ENCODE results near the gene KLRC3. TPM values are rescaled to one million over a fixed set of nuclear protein-coding genes. Genes with fewer than 3 reads are reported as not detected.
"Not testable (repeated sequence)": the region's sequence is repeated elsewhere in the genome, so short reads cannot be mapped to it uniquely, and the experiment has no call there.

The KLRC3 gene
- total RNA-seq, 2 donors from 2014 or later: not detected

DNA sequence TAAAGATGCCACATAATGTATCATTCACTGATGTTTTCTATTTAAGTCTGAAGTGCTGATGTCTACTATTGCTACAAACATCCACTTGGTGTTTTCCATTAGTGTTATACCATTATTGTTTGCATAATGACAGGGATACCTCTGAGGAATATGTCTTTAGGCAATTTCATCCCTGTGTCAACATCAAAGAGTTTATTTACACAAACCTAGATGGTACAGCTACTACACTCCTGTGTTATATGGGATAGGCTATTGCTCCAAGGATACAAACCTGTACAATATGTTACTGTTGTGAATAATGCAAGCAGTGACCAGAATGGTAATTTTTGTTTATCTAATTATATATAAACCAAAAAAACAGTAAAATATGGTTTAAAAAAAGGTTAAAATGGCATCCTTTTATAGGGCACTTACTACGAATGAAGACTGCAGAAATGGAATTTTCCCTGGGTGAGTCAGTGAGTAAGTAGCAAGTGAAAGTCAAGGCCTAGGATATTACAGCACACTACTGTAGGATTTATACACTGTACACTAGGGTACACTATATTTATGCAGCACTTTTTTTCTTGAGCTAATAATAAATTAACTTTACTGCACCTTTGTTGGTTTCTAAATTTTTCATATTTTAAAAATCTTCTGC lies 4.0 kb upstream of the KLRC3 start:
- intact Hi-C loops (cut with DNase I): not testable (repeated sequence)

DNA sequence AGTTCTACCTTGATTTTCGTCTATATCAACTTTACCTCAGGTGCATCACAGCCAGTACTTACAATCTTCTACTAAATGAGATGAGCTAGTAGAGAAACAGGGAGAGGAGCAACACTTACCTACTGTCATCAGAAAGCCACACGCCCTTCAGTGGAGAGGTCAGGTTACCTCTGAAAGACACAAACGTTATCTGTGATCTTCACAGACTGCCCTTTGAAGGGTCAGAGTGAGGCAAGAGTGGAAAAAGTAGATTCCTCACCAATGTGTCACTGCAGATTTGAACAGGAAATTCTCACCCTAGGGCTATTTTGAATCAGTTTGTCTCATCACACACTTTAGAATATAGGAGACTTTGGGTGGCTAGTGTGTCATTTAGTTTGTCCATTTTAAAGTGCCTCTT lies 1.8 kb upstream of the KLRC3 start:
- H3K4me3 ChIP-seq; intact Hi-C loops (cut with DNase I); H3K36me3 ChIP-seq; H3K27me3 ChIP-seq; DNase-seq; H3K27ac ChIP-seq; H3K4me1 ChIP-seq; H3K9me3 ChIP-seq; H3K9ac ChIP-seq (ENCODE audit: low read depth in 2 of 2, low read length in 2 of 2): not testable (repeated sequence)

More for the DNA sequence above, 4.0 kb upstream of the KLRC3 start:
- not testable (repeated sequence) for H3K9me3 ChIP-seq; H3K27ac ChIP-seq; H3K4me3 ChIP-seq; DNase-seq; H3K4me1 ChIP-seq; H3K36me3 ChIP-seq; H3K27me3 ChIP-seq; H3K9ac ChIP-seq (ENCODE audit: low read depth in 2 of 2, low read length in 2 of 2)

DNA sequence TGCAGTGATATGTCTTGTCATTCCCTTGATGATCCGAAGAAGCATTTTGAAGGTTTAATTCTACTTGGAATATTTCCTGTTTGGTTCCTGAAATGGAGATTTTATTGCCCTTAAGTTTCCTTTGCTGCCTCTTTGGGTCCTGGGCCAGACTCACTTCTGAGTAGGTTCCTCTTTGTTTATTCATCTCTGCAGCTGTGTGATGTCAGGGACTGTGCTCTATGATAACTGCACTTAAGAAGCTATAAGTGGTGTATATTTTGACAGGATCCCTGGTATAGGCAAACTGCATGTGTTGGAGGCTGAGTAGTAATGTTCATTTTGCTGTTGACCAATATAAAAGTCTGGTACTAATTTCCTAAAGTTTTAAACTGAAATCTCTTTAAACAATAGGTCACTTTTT lies 11.0 kb downstream of the KLRC3 start, which contains the start of gene KLRC4:
TSS of gene KLRC4 (minus strand) at position 366 of the 400 bp plus-strand sequence. CDS start at position 184, 182 bp downstream.
- H3K27me3 ChIP-seq: no peaks in the 10 kb centered on the region
- TF ChIP-seq CTCF (IDR thresholded peaks at IDR 0.05): no peak
- no peak within 1 kb of the TSS for H3K9ac ChIP-seq (ENCODE audit: low read depth in 2 of 2, low read length in 2 of 2)
- H3K4me3 ChIP-seq: no peak within 1 kb of the TSS
- no peaks in the 10 kb centered on the region for H3K4me1 ChIP-seq
- no peak within 1 kb of the TSS for H3K27ac ChIP-seq
- intact Hi-C loops (cut with DNase I): no loop called here
- H3K36me3 ChIP-seq: no peaks in the 10 kb centered on the region
- no peaks in the 10 kb centered on the region for H3K9me3 ChIP-seq
- no peak for DNase-seq

- Histone ChIP-seq H3K27ac (no peak overlapping the region), H3K9ac (ENCODE audit: low read depth in 2 of 2, low read length in 2 of 2) (no peak overlapping the region), H3K36me3 (no peaks in the 10 kb centered on the region), H3K9me3 (no peaks in the 10 kb centered on the region), H3K4me3 (no peak overlapping the region), H3K27me3 (no peaks in the 10 kb centered on the region), H3K4me1 (no peaks in the 10 kb centered on the region)
- intact Hi-C loops (cut with DNase I): no loop called here
- TF ChIP-seq CTCF (IDR thresholded peaks at IDR 0.05): no peak
- DNase-seq: no peak
These were observed 11.6 kb downstream of the KLRC3 start for GRCh38 chr12:10408842-10409241.

DNA sequence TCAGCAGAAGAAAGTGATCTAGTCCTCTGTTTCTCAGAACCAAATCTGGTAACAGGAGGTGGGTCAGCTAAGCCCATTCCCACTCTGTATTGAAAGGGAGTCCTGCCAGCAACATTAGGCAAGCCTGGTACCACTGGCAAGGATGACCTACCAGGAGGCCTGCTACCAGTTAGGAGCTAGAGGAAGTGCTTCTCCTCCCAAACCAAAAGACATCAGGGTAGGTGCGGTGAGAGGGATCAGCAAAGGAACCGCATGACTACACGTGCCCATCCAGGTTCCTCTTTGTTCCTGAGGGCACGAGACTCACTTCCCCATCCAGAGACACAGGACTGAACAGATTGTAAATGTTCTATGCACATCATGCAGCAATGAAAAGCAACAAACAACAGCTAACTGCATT lies 13.7 kb downstream of the KLRC3 start:
- DNase-seq: no peak
- H3K9me3 ChIP-seq: no peaks in the 10 kb centered on the region
- no peak overlapping the region for H3K27ac ChIP-seq
- H3K4me3 ChIP-seq: no peak overlapping the region
- no peaks in the 10 kb centered on the region for H3K27me3 ChIP-seq
- intact Hi-C loops (cut with DNase I): no loop called here
- no peak for TF ChIP-seq CTCF (IDR thresholded peaks at IDR 0.05)
- H3K9ac ChIP-seq (ENCODE audit: low read depth in 2 of 2, low read length in 2 of 2): no peak overlapping the region
- no peaks in the 10 kb centered on the region for H3K4me1 ChIP-seq
- H3K36me3 ChIP-seq: no peaks in the 10 kb centered on the region

- intact Hi-C loops (cut with DNase I): no loop called here
- H3K4me1 ChIP-seq: no peaks in the 10 kb centered on the region
- no peak overlapping the region for H3K27ac ChIP-seq
- no peaks in the 10 kb centered on the region for H3K9me3 ChIP-seq
- no peaks in the 10 kb centered on the region for H3K27me3 ChIP-seq
- no peak overlapping the region for H3K4me3 ChIP-seq
- no peak for DNase-seq
- H3K9ac ChIP-seq (ENCODE audit: low read depth in 2 of 2, low read length in 2 of 2): no peak overlapping the region
- TF ChIP-seq CTCF (IDR thresholded peaks at IDR 0.05): no peak
- H3K36me3 ChIP-seq: no peaks in the 10 kb centered on the region
These were observed 15.1 kb downstream of the KLRC3 start for GRCh38 chr12:10405294-10405693.

Measured in colonic mucosa (tissue), 4 donors.